ENCODE results near the gene SH3TC2.

The SH3TC2 gene

DNA sequence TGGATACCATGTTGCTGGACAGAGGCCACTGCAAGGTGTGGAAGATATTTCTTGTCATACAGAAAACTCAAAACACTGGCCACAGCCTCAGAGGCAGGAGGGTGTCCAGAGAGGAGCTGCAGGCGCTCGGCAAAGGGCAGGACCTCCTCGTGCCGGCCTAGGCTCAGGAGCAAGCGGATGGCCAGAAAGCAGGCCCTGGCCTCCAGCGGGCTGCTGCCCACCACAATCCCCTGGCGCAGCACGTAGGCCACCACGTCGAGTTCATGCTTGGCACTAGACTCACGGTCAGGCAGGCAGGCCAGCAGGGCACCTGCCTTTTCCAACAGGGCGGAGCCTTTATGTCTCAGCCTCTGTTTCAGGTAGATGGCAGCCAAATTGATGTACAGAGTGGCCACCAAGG is 35.2 kb downstream of the SH3TC2 start:
- DNase-seq: no peak

GRCh38 chr5:149024943-149025342 is 37.9 kb downstream of the SH3TC2 start:
- no peak for DNase-seq

- DNase-seq: no peak
These were observed 38.4 kb downstream of the SH3TC2 start for GRCh38 chr5:149024477-149024876.

- DNase-seq: no peak
These were observed 40.7 kb downstream of the SH3TC2 start for GRCh38 chr5:149022200-149022599.

- DNase-seq: no peak
These were observed 43.2 kb downstream of the SH3TC2 start for GRCh38 chr5:149019679-149020078.

DNA sequence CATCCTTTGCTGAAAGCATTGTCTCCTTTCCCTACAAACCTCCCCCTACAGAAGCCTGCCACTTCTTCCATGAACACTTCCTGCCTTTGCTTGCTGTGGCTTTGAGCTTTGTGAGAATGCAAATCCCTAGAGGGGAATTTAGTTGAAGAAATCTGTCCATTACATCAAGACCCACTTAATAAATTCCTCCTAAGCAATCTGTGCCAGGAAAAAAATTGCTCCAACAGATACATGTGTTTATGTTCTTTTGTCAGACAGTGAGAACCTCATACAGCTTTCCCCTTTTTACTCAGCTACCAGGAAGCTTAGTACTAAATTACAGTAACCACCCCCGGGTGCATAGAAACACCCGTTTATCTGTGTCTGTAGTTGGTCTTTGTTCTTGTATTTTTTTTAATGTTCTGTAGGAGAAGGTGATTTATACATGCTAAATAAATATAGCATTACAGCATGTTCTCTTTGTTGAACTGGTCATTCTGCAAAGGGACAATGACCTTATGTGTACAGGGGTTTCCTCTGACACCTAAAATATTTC is 43.9 kb downstream of the SH3TC2 start:
- DNase-seq: no peak

GRCh38 chr5:149017636-149018035 is 45.2 kb downstream of the SH3TC2 start:
- DNase-seq: no peak

DNA sequence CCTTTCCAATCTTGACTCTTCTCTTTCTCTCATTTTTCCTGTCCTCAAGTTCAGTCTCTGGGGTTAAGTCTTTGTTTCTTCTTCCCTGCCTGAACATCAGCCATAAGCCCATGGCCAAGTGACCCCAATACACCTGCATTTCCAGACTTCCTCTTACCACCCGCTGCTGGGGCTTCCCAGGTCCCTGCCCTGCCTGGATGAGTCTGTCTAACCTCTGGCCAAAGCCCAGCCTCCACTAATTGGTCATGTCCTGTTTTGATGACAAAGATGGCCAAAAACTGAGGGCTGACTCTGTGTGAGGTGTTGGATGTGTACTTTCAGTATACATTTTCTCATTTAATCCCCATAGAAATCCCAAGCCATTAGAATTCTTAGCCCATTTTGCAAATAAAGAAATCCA is 47.3 kb downstream of the SH3TC2 start:
- no peak for DNase-seq

- no peak for DNase-seq
These were observed 47.7 kb downstream of the SH3TC2 start for GRCh38 chr5:149015126-149015525.

DNA sequence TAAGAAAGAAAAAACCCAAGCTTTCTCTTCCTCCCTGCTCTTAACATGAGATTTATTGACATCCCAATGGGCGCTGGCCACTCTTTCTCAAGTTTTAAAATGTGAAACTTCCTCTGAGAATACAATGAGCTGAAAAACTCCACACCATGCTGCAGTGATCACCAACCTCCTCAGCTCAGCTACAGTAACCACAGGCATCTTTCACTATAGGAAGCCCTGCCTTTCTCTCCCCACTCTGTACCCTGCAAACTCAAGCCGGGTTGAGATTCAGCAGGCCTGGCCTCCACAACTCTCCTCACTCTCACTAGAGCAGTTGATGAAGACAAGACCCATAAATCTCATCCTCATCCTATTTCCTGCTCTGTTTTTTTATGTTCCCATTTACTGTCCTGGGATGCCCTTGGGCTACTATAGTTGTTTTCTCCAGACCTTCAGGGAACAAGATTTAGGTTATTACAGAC is 48.3 kb downstream of the SH3TC2 start:
- no peak for DNase-seq

DNA sequence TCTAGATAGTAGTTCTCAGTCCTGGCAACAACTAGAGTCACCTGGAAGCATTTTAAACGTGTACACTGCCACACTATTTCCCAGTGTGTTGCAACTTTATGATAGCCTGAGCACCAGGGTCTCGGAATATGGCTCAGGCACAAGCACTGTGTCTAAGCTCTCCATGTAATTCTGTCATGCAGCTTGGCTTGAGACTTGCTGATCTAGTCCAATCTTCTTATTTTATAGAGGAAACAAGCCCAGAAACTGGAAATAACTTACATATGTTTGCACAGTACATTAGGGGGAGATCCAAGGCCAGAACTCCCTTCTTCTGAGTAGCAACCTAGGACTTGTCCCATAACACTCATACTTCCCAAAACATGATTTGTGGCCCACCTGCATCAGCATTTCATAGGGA is 49.1 kb downstream of the SH3TC2 start:
- no peak for DNase-seq

GRCh38 chr5:149012350-149012749 is 50.5 kb downstream of the SH3TC2 start:
- no peak for DNase-seq

- DNase-seq: no peak
These were observed 51.1 kb downstream of the SH3TC2 start for GRCh38 chr5:149011728-149012127.

GRCh38 chr5:149011084-149011483 is 51.8 kb downstream of the SH3TC2 start:
- DNase-seq: no peak

GRCh38 chr5:149007174-149007573 is 55.7 kb downstream of the SH3TC2 start:
- no peak for DNase-seq

DNA sequence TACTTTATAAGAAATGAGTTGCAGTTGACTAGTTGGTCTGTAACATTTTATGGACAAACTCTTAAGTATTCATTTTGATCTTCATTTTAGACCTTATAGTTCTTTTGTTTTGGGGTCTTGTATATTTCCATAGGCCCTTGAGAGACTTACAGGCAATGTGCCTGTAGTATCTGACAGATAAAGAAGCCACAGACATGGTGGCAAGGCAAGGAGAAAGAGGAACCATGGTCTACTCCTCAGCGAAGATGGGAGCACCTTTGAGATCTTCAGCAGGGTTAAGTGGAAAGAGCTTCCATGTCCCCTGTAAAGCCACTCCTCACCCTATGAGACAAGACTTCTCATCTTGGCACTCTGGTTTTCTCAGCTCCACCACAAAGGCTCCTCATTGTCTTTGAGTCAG is 56.4 kb downstream of the SH3TC2 start:
- DNase-seq: no peak

DNA sequence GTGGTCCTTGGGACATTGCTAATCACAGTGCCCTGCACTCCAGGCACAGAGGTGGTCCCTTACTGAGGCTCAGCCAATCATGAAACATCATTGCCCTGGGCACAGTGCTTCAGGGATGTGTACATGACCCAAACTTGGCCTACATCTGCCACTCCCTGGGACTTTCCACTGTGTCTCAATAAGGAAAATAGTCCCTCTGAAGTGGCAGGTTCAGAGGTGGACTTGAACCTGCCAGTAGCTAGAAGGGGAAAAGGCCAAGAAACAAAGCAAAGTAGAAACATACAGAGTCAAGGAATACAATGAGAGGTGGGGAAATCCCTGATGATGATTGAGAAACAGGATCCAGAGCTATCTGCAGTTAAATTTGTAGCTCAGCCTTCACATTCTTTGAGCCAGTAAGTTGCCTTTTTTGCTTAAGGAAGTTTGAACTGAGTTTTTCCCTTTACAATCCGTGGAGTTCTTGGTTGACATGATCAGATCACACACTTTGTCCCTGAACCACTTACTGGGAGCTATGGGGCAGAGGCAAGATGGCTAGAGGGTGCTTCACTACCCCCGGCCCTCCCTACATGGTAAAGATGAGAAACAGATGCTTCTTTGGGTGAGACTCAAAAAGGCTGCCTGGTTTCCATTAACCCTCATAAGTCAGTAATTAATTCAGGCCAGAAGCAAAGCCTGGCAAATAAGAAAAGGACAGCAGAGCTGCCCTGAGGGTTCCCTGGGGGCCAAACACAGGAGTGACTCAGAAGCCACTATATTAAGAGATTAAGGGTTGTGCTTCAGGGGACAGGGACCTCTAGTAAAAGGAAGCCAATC is 57.6 kb downstream of the SH3TC2 start:
- no peak for DNase-seq

DNA sequence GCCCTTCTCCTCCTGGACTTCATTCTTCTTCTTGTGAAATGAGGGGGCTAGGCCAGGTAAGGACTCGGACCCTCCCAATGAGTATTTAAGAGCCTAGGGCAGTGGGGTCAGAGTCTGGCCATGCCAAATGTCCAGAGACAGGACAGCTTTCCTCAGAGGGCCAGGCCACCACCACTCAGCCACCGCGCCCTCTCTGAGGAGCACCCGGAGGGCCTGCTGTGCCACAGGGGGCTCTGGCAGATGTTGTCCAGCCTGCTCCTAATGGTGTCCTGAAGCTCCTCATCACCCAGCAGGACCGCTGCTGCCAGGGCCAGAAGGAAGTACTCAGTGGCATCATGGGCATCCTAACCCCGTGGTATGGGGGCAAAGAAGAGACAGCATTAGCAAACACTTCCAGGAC is 58.3 kb downstream of the SH3TC2 start:
- no peak for DNase-seq

- DNase-seq: no peak
These were observed 59.8 kb downstream of the SH3TC2 start for GRCh38 chr5:149002761-149003689.

DNA sequence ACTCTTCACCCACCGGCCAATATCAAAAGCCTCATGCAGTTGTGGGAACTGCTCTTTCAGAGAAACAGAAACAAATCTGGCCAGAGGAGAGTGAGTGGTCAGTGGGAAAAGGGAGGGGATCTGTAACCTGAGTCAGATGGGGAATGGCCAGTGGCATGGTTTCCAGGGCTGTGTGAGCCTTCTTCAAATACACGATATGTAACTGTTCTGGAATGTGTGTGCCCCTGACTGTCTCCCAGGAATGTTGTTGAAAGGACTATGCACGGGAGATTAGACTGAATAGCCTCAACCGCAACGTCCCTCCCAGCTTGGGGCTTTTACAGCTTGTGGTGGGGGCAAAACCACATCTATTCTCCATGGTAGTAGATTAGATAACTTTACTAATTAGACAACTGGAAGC is 60.8 kb downstream of the SH3TC2 start:
- no peak for DNase-seq

DNA sequence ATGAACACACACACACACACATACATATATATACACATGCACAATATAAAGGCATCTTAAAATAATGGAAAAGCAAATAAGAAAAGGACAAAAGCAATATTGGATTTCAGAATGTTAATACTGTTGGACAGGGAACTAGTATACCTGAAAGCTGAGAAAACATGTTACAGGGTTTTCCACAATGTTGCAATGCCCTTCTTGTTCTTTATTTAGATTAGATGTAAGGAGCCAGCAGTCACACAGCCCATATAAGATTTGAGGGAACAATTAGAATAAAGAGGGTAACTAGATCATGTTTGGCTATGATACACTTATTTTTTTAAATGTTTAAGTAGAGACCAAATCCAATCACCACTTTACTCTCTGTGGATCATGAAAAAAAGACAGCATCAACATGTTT is 61.7 kb downstream of the SH3TC2 start:
- DNase-seq: no peak

DNA sequence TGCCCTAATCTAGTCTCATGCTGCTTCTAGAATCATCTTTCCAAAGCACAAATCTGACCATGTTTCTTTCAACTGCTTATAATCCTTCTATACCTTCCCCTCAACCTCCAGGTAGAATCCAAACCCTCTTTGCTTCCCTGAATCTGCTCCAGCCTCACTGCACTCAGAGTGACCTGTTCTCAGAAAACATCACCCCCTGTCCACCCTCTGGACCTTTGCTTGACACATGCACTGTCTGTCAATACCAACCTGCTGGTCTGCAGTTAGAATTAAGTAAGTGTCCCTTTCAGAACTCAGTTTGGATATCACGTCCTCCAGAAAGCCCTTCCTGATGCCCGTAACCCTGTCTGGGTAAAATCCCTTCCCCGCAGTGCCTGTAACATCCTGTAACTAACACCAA is 63.1 kb downstream of the SH3TC2 start:
- DNase-seq: no peak

GRCh38 chr5:148998174-148998797 is 64.6 kb downstream of the SH3TC2 start:
- DNase-seq: no peak
